OCI-LY3 (cell line): Measurements from ENCODE around the gene ABCF2.
A peak's percentile ranks its signal among the peaks of the same experiment; 100 is the strongest.

Experiments used
- H2AFZ ChIP-seq: fragments of 200-600, 300-600 bp; shearing (Covaris generic); 2 replicates; pipeline ENCODE4 v1.6.0; 2014; ENCODE audit warnings: antibody characterized with exemption, low read depth, low read length
- H3K27ac ChIP-seq: fragments of 200-600, 300-600 bp; sonication (generic); 2 replicates; pipeline ENCODE4 v1.5.1; 2014; ENCODE audit warnings: mild to moderate bottlenecking, low read length, moderate library complexity, mixed read lengths
- H3K27me3 ChIP-seq: fragments of 200-600, 300-600 bp; sonication (generic); 2 replicates; pipeline ENCODE4 v1.6.1; 2014; ENCODE audit warnings: low read depth, low read length, mixed read lengths
- H3K36me3 ChIP-seq: fragments of 200-600, 300-600 bp; sonication (generic); replicated peaks from 2 replicates; pipeline ENCODE3; 2014; ENCODE audit warnings: low read depth, low read length, mixed read lengths
- H3K4me1 ChIP-seq: fragments of 300-600, 200-600 bp; sonication (generic); 2 replicates; pipeline ENCODE4 v1.6.1; 2014; ENCODE audit warnings: low read length, mixed read lengths
- H3K4me2 ChIP-seq: fragments of 200-600, 300-600 bp; sonication (generic); 2 replicates; pipeline ENCODE4 v1.6.1; 2014; ENCODE audit warnings: low read length, mixed read lengths
- H3K4me3 ChIP-seq: fragments of 300-600, 200-600 bp; sonication (generic); 2 replicates; pipeline ENCODE4 v1.5.1; 2014; ENCODE audit warnings: antibody characterized with exemption, mild to moderate bottlenecking, low read length, moderate library complexity
- H3K79me2 ChIP-seq: fragments of 300-600, 200-600 bp; shearing (Covaris generic); 2 replicates; pipeline ENCODE4 v1.6.1; 2014; ENCODE audit warnings: mild to moderate bottlenecking, low read length, mixed read lengths
- H3K9ac ChIP-seq: fragments of 300-600, 200-600 bp; shearing (Covaris generic); 2 replicates; pipeline ENCODE4 v1.6.0; 2014; ENCODE audit warnings: mild to moderate bottlenecking, low read length, moderate library complexity
- H3K9me3 ChIP-seq: fragments of 200-600, 300-600 bp; shearing (Covaris generic); 2 replicates; pipeline ENCODE4 v1.6.1; 2014; ENCODE audit warnings: low read length, mixed read lengths; ENCODE audit not compliant: insufficient read depth
- H4K20me1 ChIP-seq: fragments of 200-600, 300-600 bp; sonication (generic); 2 replicates; pipeline ENCODE4 v1.6.1; 2016; ENCODE audit warnings: low read length, mixed read lengths; ENCODE audit not compliant: insufficient read depth
- CTCF ChIP-seq: fragments of 200-600, 300-600 bp; sonication (generic); IDR thresholded peaks from 2 replicates; pipeline ENCODE4 v1.5.1; 2014; ENCODE audit warnings: antibody characterized with exemption, low read length, low read depth
- EZH2phosphoT487 ChIP-seq: fragments of 200-600 bp; shearing (Covaris generic); IDR thresholded peaks from 2 replicates; pipeline ENCODE4 v1.6.1; 2018; ENCODE audit warnings: antibody characterized with exemption, mixed run types, low read depth

ABCF2 gene

GRCh38 chr7:151187409-151188251 is 39.4 kb downstream of the ABCF2 start:
- peak overlapping the region; percentile 62 for H3K4me2 ChIP-seq
- H3K27me3 ChIP-seq = peaks cover 79% of the 10 kb centered on the region
- TF ChIP-seq CTCF (no peak), EZH2phosphoT487 (no peak)
- no peak overlapping the region for H3K27ac ChIP-seq
- peaks cover 63% of the 10 kb centered on the region for H4K20me1 ChIP-seq
- peaks cover 32% of the 10 kb centered on the region for H3K4me1 ChIP-seq
- H3K79me2 ChIP-seq = no peaks in the 10 kb centered on the region
- H3K9ac ChIP-seq = no peak overlapping the region
- H2AFZ ChIP-seq = no peak overlapping the region
- H3K9me3 ChIP-seq = no peaks in the 10 kb centered on the region
- H3K36me3 ChIP-seq = no peaks in the 10 kb centered on the region
- peak overlapping the region; percentile 31; the same call in 1 of the 2 replicates for H3K4me3 ChIP-seq

- H2AFZ ChIP-seq = no peak within 1 kb of the TSS
- H3K36me3 ChIP-seq = no peaks in the 10 kb centered on the region
- peaks cover 32% of the 10 kb centered on the region for H3K4me1 ChIP-seq
- H3K9me3 ChIP-seq = no peaks in the 10 kb centered on the region
- H3K79me2 ChIP-seq = no peaks in the 10 kb centered on the region
- peak within 1 kb of the TSS; percentile 62 for H3K4me2 ChIP-seq
- no peak within 1 kb of the TSS for H3K9ac ChIP-seq
- H3K27me3 ChIP-seq = peaks cover 79% of the 10 kb centered on the region
- H3K27ac ChIP-seq = no peak within 1 kb of the TSS
- TF ChIP-seq CTCF (no peak), EZH2phosphoT487 (no peak)
- H3K4me3 ChIP-seq = peak within 1 kb of the TSS; percentile 31; the same call in 1 of the 2 replicates
- peaks cover 57% of the 10 kb centered on the region for H4K20me1 ChIP-seq
Observed at GRCh38 chr7:151186640-151187408, 40.2 kb downstream of the ABCF2 start, which contains the start of gene ASB10. Gene ASB10, minus strand, starts transcription at chr7:151187250. Its CDS starts 120 bp downstream, at chr7:151187130.

DNA sequence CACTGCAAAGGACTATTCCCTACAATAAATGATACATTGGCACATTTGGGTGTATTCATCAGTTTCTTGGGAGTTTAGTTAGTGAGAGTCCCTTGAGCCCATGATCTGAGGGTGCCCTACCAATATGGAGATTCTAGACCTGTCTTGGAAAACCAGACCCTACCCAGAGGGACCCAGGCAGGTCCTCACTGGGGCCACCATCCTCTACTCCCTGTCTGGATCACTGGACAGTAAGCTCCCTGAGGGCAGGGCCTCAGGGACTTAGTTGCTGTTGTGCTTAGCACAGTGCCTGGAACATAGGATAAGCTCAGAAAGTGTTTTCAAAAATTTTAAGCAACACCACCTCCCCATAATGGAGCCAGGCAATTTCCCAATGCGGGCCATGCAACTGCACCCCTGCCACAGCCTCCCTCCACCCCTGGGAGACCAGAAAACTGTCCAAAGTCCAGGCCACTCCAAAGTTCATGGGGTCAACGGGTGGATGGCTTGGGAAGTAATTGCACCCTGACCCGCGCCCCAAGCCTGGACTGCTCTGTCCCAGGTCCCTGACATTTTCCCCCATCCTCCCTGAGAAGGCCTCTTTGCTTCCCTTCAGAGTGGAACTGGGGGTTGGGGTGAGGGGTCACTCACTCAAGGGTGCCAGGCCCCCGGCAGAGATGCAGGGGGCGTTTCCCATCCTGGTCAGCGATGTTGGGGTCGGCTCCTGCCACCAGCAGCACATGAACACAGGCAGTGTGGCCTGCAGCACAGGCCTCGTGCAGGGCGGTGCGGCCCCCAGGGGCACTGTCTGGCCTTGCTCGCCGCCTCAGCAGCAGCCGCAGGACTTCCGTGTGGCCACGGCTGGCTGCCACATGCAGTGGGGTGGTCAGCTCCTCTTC is 41.0 kb downstream of the ABCF2 start:
- H3K27me3 ChIP-seq = peaks cover 72% of the 10 kb centered on the region

More for the DNA sequence above, 41.0 kb downstream of the ABCF2 start:
- Histone ChIP-seq H3K79me2 (no peaks in the 10 kb centered on the region), H2AFZ (no peak overlapping the region), H3K27ac (no peak overlapping the region), H3K9me3 (no peaks in the 10 kb centered on the region), H3K4me1 (peaks cover 32% of the 10 kb centered on the region), H3K4me3 (no peak overlapping the region), H3K9ac (no peak overlapping the region), H3K36me3 (no peaks in the 10 kb centered on the region), H3K4me2 (no peak overlapping the region), H4K20me1 (peaks cover 48% of the 10 kb centered on the region)
- TF ChIP-seq EZH2phosphoT487 (no peak), CTCF (no peak)
